ENCODE data around the gene ZDHHC14.

- no peak for TF ChIP-seq EP300 (IDR thresholded peaks at IDR 0.05; ENCODE audit: borderline replicate concordance in 1 of 2, low read depth in 2 of 2, low read length in 2 of 2)
- TF ChIP-seq CEBPB (IDR thresholded peaks at IDR 0.05; ENCODE audit: low read depth, low read length), result no peak
- TF ChIP-seq POLR2AphosphoS5 (IDR thresholded peaks at IDR 0.05; ENCODE audit: low read depth, low read length), result no peak
- no peak for TF ChIP-seq SUZ12 (IDR thresholded peaks at IDR 0.05; ENCODE audit: low read length)
- TF ChIP-seq CTCF (IDR thresholded peaks at IDR 0.05; ENCODE audit: control extremely low read depth in 1 of 3, insufficient read depth in 1 of 3, low read depth in 1 of 3, low read length in 3 of 3), result no peak
- TF ChIP-seq RAD21 (IDR thresholded peaks at IDR 0.05 in 1 of 2, conservative IDR thresholded peaks at IDR 0.05 in 1 of 2; ENCODE audit: low read depth in 2 of 2, low read length in 2 of 2), result no peak
- no peak for TF ChIP-seq KDM5A (IDR thresholded peaks at IDR 0.05; ENCODE audit: low read length)
- TF ChIP-seq RNF2 (IDR thresholded peaks at IDR 0.05; ENCODE audit: borderline replicate concordance, low read depth, low read length, missing control alignments, poor library complexity, severe bottlenecking), result no peak
- TF ChIP-seq EZH2 (IDR thresholded peaks at IDR 0.05; ENCODE audit: low read depth, low read length, severe bottlenecking), result no peak
- no peak for TF ChIP-seq POLR2A (IDR thresholded peaks at IDR 0.05; ENCODE audit: control extremely low read depth in 1 of 2, low read depth in 2 of 2, low read length in 2 of 2)
Observed at GRCh38 chr6:157675831-157676230, 294.8 kb downstream of the ZDHHC14 start.
